ENCODE measurements around the gene FUT2.
"Not testable (repeated sequence)": the region's sequence is repeated elsewhere in the genome, so short reads cannot be mapped to it uniquely, and the experiment has no call there.

Gene FUT2

DNA sequence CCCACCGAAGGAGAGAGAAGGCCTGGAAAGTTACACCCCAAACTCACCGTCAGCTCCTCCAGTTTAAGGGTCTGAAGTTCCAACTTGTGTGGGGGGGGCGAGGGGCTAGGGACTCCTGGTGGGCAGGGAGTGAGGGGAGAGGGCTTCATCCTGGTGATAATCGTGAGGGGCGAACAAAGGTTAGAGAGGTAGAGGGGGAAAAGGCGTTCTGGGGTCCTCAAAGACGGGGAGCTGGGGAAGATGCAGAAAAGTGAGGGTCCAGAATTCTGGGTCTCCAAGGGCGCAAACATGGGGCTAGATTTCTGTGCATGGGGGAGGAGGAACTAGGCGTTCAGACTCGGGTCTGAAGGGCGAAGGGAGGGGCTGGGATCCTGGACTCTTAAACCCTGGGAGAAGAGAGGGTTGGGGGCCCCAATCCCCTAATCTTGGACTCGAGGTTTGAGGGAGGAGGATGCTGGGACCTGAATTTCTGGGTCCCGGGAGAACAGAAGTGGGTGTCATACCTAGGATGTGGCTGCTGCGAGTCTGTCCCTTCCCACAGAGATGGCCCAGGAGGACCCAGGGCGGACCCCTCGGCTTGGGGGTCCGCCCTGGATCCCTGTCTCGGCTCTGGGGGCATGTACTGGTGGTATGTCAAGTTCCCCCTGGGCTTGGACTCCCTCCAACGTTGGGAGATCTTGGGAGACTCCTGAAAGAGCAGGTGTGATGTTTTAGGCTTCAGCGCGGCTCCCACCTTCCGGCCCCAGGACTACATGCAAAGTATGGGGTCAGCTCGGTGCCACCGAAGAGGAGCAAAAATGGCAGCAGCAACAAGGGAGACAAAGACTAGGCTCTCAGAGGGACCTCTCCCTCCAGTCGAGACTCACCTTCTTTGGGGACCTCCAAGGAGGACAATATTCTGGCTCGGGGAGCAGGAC lies 19.2 kb downstream of the FUT2 start:
- DNase-seq (ENCODE audit: low read depth in 1 of 2, low spot score in 1 of 2) = no peak
- in situ Hi-C loops (cut with HindIII; ENCODE audit: low pct_unique_long_range_greater_than_20kb, low sequenced_read_pairs) = no loop called here
- no peak for TF ChIP-seq JUND (IDR thresholded peaks at IDR 0.05; ENCODE audit: low read depth)

DNA sequence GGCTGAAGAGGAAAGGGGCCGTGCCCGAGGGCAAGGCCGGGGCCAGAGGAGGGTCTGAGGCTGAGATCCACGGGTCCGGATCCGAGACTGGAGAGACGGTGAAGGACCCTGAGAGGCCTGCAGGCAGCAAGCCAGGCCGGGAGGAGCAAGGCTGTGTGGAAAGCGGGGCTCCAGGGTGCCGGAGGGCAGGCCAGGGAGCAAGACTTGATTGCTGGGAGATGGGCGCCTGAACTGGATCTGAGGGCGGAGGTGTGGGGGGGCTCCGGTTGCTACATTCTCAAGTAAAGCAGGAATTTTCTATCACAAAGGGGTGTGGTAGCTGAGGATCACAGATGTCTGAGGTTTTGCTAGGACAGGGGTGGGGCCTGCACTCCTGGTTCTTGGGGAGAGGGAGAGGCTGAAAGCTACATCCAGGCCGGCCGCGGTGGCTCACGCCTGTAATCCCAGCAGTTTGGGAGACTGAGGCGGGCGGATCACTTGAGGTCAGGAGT lies 20.0 kb downstream of the FUT2 start:
- no peak for DNase-seq (ENCODE audit: low read depth in 1 of 2, low spot score in 1 of 2)
- no peak for TF ChIP-seq JUND (IDR thresholded peaks at IDR 0.05; ENCODE audit: low read depth)
- in situ Hi-C loops (cut with HindIII; ENCODE audit: low pct_unique_long_range_greater_than_20kb, low sequenced_read_pairs) = no loop called here

DNA sequence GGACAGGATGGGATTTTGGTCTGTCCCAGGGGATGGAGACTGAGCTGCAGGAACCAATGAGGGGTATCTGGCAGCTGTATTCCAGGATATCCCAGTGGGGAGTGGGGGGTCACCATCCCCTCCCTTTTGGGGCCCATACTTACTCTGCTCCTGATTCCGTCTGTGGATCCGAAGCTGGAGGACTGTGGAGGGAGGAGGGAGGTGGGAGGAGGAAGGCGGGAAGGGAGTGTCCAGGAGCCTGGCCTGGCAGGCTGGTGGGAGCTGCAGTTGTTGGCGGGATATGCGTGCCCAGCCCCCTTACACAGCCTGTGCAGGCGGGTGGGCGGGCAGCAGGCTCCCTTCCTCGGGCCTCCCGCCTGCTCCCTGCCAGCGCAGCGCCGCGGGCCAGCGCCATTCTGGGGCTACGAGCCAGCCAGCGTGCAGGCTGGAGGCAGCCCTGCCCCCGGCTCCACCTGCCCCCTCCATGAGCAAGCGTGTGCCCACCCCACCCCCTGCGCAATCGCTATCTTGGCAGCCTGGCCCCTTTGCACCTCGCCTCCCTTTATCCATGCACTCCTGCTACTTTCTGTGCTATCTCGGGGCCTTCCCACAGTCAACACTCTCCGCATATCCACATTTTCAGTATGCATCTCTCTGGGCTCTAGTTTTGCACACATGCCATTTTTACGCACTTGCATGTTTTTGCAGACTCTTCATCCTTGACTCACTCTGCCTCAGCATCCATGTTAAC lies 21.0 kb downstream of the FUT2 start:
- no peak for TF ChIP-seq JUND (IDR thresholded peaks at IDR 0.05; ENCODE audit: low read depth)
- in situ Hi-C loops (cut with HindIII; ENCODE audit: low pct_unique_long_range_greater_than_20kb, low sequenced_read_pairs) = no loop called here
- no peak for DNase-seq (ENCODE audit: low read depth in 1 of 2, low spot score in 1 of 2)

DNA sequence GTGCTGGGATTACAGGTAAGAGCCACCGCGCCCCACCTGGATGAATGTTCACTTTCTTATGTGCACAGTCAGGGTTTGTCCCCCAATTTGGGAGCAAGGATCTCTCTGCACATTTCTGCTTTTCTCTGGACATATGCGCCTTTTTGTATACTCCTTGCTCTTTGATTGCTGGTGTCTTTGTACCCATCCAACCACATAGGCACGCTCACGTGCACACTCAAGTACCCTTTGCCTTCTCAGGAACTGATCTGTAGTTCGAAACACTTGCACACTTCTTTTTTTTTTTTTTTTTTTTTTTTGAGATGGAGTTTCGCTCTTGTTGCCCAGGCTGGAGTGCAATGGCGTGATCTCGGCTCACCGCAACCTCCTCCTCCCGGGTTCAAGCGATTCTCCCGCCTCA lies 22.3 kb downstream of the FUT2 start:
- DNase-seq (ENCODE audit: low read depth in 1 of 2, low spot score in 1 of 2); in situ Hi-C loops (cut with HindIII; ENCODE audit: low pct_unique_long_range_greater_than_20kb, low sequenced_read_pairs): not testable (repeated sequence)

DNA sequence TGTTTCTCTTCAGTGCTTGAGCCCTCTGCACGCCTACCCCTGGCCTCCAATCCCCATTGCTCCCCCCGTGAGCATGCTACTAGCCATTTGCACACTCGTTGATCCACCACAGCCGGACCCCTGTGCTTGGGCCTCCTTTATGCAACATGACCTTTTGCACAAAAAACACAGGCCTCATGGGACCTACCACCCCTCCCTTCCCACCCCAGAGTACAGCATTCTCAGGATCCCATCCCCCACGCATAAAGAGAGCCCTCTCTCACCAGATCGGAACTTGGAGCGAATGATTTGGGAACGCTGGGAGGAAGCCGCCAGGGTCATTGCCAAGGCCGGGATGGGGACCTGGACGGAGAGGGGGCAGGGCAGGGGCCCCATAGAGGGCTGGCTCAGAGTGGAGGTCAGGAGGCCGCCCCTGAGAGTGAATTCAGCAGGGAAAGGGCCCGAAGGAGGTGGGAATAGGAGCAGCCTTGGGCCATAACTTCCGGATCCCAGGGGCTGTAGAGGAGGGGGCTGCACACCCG lies 23.0 kb downstream of the FUT2 start:
- DNase-seq (ENCODE audit: low read depth in 1 of 2, low spot score in 1 of 2) = no peak
- in situ Hi-C loops (cut with HindIII; ENCODE audit: low pct_unique_long_range_greater_than_20kb, low sequenced_read_pairs) = no loop called here
- TF ChIP-seq JUND (IDR thresholded peaks at IDR 0.05; ENCODE audit: low read depth) = no peak

DNA sequence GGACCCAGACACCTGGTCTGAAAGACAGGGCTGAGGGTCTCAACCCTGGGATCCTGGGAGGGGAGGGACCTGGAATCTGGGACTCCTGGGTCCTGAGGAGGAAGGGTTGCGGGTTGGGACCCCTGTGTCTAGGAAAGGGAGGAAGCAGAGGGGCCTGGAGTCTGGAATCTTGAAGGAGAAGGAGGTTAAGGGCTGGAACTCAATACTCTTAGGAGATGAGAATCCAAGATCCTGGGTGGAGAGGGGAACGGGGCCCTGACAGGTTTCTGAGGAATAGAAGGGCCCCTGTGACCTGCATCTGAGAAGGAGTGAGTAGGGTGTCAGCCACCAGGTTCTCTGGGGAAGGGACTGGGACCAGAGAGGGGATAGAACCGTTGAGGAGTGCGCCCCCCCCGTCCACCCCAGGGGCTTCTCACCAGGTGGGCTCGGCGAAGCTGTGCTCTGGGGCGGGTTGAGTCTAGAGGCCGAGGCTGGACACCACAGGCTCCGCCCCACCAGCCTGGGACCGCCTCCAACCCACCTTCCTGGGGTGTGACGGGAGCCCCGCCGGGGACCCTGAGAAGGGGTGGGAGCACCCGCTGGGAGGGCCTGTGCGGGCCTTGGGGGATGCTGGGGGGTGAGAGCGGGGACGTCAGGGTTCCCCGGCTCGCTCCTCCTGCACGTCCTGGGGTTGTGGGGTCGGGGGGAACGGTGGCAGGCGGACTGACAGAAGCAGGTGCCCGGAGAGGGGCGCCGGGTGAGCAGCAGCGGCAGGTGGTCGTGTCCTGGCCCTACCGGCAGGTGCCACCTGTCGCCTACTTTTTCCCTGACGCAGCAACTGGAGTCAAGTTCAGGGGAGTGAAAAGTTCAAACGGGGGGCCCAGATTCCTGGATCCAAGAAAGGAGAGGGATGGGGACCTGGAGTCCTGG lies 23.7 kb downstream of the FUT2 start, which contains the start of gene MAMSTR:
Gene MAMSTR, minus strand, starts transcription at position 463 of the 909 bp plus-strand sequence. CDS start 694 bp downstream, outside the sequence.
- no peak for DNase-seq (ENCODE audit: low read depth in 1 of 2, low spot score in 1 of 2)
- in situ Hi-C loops (cut with HindIII; ENCODE audit: low pct_unique_long_range_greater_than_20kb, low sequenced_read_pairs) = no loop called here
- TF ChIP-seq JUND (IDR thresholded peaks at IDR 0.05; ENCODE audit: low read depth) = no peak

DNA sequence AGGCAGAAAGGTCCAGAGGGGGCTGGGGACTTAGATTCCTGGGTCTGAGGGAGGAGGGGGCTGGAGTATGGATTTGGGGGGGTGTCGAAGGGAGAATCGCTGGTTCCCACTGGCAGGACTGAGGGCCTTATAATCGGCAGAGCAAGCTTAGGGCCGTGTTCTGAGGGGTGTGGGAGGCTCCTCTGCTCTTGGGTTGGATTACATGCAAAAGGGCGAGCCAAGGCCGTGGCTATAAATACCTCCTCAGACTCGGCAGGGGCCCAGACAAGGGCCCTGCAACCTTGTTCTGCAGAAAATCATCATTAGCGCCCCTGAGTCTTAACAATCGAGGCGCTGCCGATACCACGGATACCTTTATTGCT lies 24.5 kb downstream of the FUT2 start:
- DNase-seq (ENCODE audit: low read depth in 1 of 2, low spot score in 1 of 2) = no peak
- TF ChIP-seq JUND (IDR thresholded peaks at IDR 0.05; ENCODE audit: low read depth) = no peak
- in situ Hi-C loops (cut with HindIII; ENCODE audit: low pct_unique_long_range_greater_than_20kb, low sequenced_read_pairs) = no loop called here

DNA sequence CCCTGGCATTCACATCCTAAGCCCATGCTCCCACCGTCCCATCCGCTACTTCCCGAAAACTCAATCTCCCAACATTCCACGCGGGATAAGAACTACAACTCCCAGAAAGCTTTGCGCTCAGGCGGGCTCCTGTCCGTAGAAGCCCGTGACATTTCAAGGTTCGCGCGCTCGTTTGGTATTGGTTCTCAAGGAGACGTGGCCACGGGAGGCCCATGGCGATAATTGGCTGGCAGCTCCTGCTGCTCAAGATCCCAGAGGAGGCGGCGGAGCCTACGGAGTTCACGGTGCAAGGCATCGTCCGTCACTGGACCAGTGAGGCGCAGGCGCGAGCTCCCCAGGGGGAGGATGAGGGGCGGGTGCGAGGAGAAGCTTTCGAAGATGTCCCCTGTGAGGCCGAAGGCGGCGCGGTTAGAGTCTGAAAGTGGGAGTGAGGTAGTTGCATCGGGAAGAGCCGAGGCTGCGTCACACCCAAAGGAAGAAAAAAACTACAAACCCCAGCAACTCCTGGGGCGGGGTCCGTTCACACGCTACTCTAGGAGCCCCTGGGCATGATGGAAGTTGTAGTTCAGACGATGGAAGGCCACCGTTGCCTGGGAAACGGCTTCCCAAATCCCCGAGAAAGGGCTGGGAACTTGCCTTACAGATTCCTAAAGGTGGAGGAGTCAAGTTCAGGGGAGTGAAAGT lies 25.0 kb downstream of the FUT2 start:
- peak; percentile 96 to 98 for DNase-seq (ENCODE audit: low read depth in 1 of 2, low spot score in 1 of 2)
- in situ Hi-C loops (cut with HindIII; ENCODE audit: low pct_unique_long_range_greater_than_20kb, low sequenced_read_pairs) = no loop called here
- no peak for TF ChIP-seq JUND (IDR thresholded peaks at IDR 0.05; ENCODE audit: low read depth)

DNA sequence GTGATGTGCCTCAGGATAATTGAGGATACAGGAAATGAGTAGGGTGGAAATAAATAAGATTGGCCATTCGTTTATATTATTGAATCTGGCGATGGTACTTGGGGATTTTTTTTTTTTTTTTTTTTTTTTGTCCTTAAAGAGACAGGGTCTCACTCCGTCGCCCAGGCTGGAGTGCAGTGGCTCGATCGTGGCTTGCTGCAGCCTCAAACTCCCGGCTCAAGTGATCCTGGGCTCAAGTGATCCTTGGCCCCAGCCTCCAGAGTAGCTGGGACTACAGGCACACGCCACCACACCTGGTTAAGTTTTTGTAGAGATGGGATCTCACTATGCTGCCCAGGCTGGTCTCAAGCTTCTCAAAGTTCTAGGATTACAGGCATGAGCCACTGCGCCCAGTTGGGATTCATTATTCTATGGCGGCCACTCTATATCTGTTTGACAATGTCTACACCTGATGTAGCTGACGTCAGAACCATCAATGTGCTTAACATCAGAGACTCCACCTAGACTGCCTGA lies 26.5 kb downstream of the FUT2 start:
- in situ Hi-C loops (cut with HindIII; ENCODE audit: low pct_unique_long_range_greater_than_20kb, low sequenced_read_pairs) = no loop called here
- TF ChIP-seq JUND (IDR thresholded peaks at IDR 0.05; ENCODE audit: low read depth) = no peak
- no peak for DNase-seq (ENCODE audit: low read depth in 1 of 2, low spot score in 1 of 2)

DNA sequence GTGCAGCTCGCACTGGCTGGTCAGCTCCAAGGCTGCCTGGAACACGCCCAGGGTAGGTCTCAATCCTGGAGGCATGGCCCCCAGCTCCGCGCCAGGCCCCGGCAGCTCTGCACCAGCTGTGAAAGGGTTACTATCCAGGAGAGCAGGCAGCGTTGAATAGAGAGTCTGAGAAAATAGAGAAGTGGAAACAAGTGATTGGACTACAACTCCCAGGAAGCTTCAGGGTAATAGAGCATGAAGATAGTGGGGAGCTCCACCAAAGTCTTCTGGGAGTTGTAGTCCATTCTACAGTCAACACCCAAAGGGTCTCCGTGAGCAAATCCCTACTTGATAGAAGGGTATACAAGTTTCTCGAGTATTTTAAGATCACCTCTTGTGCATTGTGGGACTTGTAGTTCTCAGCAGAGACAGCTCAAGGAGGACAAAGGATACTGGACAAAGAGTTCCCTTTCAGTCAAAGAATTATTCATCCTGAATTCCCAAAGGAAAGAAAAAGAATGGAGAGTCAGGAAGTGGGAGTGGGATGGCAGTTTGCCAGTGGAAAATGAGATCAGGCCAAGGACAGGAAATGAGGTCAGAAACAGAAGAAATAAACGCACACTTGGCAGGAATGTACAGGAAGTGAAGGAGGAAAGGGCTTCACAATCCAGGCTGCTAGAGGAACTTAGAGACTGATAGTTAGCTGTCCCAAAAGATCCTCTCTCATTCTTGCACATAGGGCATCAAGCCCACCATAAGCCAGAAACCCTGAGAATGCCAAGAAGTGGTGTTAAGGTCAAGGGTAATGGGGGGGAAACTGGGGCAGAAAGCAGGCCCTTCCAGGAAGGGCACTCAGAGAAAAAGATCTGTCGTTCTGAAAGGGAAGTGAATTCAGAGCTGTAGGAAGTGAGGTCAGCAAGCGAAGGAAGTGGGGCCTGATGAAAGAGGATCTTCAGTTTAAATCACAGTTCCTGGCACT lies 29.3 kb downstream of the FUT2 start:
- DNase-seq (ENCODE audit: low read depth in 1 of 2, low spot score in 1 of 2) = peak; percentile 53 to 63
- in situ Hi-C loops (cut with HindIII; ENCODE audit: low pct_unique_long_range_greater_than_20kb, low sequenced_read_pairs) = no loop called here
- TF ChIP-seq JUND (IDR thresholded peaks at IDR 0.05; ENCODE audit: low read depth) = no peak
